HG02798 (cell line): ENCODE data around the gene NLRP8.
"Not testable (repeated sequence)": the region's sequence is repeated elsewhere in the genome, so short reads cannot be mapped to it uniquely, and the experiment has no call there.

Experiments
- ATAC-seq: cut with Tn5 transposase; IDR thresholded peaks from one replicate; pipeline ENCODE4 v1.9.1; 2021; ENCODE audit warnings: mild to moderate bottlenecking; ENCODE audit not compliant: unreplicated experiment, poor library complexity

Gene NLRP8

DNA sequence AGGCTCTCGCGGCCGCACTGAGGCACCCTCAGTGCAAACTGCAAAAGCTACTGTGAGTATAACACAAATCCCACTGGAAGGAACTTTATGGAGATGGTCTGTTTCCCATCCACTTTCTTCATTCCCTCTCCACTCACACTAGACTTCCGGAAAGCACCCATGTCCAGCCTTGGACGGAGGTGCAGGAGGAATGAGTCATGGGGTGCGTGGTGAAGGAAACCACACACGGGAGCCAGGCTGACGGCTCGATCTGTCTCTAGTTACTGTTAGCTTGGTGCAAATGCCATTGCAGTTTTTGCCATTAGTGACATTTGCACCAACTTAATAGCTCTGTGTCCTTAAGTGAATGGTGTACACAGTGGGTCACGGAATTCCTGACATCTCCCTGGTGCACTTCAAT lies 14.6 kb downstream of the NLRP8 start:
- no peak for ATAC-seq

DNA sequence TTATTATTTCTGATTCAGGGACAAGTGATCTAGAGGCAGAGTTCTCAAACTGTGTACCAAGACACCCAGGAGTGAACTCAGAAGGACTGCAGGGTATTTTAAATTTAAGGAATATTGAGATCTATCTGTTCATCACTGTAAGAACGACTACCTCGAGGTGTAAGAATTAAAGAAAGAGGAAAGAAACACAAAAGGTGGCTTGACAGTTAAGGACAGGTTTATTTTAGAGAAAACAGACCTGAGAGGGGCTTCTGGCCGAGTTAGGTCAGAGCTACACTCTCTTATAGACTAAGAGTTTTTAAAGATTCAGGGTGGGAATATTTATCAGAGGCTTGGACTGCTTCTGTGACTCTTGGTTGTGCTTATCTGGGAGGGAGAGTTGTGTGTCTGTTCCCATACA lies 26.4 kb downstream of the NLRP8 start:
- ATAC-seq = no peak

DNA sequence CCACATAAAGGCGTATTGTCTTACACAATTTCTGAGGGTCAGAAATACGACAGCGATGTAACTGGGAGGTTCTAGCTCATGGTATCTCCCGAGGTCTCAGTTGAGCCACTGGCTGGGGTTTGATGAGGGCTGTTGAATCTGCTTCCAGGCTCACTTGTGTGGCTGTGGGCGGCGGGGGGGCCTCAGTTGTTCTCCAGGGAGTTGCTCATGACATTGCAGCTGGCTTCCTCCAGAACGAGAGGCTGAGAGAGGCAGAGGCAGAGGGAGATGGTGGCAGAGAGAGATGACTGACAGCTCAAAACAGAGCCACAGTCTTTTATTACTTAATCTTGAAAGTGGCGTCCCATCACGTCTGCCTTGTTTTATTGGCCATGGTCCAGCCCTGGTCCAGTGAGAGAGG lies 32.8 kb downstream of the NLRP8 start:
- no peak for ATAC-seq

DNA sequence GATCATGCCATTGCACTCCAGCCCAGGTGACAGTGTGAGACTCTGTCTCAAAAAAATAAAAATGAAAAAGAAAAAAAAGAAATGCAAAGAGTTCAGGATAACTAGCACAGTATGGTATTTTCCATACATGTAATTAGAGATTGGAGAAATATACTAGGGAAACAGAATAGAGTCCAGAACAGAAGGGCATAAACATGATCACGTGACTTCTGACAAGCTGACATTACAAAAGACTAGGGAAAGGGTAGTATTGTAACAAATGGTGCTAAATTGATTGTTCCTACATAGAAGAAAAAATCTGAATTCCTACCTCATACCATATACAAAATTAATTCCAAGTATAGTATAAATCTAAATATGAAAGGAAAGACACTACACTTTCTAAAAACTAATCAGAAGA lies 37.6 kb downstream of the NLRP8 start:
- ATAC-seq = no peak

DNA sequence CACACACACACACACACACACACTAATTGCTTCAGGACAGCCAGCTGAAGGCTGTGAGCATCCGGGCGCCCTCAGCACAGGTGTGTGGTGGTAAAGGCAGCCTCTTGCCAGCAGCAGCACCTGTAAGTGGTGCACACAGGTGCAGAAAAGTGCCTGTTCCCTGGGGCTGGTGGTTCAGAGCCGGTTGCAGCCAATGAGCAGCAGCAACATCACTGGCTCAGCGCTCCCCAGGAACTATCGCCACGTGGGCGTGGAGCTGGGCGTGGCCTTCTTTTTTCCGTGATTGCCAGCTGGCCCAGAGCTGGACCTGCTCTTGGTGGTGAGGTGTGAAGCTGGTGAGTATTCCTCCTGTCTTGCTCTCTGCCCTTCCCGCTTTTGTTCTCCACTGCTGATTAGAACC lies 38.9 kb downstream of the NLRP8 start, which contains the start of gene NLRP5:
Gene NLRP5, plus strand, starts transcription at position 289 of the 400 bp plus-strand sequence.
- no peak for ATAC-seq

DNA sequence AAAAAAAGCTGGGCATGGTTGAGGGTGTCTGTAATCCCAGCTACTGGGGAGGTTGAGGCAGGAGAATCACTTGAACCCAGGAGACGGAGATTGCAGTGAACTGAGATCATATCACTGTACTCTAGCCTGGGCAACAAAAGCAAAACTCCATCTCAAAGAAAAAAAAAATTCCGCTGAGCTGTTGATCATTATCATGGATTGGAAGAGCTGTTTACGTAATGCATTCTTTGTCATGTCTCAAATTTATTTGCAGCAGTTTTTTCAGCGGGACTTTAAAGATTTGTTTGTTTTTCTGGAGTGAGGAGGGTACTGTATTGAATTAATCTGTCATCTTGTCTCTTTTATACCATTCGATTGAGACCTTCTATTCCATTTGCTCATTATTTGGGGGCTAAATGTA lies 43.2 kb downstream of the NLRP8 start:
- ATAC-seq = no peak

DNA sequence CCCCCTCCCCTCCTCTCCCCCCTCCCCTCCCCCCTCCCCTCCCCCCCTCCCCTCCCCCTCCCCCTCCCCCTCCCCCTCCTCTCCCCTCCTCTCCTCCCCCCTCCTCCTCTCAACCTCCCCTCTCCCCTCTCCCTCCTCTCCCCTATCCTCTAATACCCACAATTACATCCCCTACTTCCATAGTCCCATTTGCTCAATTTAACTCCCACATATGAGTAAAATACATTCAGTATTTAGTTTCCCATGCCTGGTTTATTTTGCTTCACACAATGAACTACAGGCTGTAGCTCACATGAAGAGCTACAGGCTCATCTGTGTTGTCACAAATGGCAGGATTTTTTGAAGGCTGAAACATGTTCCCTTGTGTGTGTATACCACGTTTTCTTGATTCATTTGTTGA lies 45.9 kb downstream of the NLRP8 start:
- no peak for ATAC-seq

DNA sequence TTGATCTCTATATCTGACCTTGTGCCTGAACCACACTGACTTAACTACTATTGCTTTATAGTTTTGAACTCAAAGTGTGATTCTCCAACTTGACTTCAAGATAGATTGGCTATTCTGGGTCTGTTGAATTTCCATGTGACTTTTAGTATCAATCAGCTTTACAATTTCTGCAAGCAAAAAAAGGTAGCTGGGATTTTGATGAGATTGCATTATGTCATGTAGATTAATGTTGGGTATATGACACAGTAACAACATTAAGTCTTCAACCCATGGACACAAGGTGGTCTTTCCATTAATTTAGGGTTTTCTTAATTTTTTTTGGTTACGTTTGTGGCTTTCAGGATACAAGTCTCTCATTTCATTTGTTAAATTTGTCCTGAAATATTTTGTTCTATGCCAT lies 67.1 kb downstream of the NLRP8 start:
- no peak for ATAC-seq

DNA sequence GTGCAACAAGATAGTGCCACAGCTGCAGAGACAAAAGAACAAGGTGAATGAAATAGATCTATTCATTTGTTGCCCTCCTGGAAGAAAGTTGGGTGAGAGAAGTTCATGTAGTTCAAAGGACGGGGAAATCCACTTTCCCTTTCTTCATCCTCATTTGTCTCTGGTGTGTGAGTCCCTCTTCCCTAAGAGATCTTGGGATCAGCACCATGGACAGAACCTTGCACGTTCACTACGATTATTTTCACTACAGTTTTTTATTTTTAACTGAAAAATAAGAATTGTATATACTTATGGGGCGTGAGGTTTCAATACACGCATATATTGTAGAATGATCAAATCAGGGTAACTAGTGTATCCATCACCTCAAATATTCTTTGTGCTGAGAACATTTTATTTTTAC lies 68.1 kb downstream of the NLRP8 start:
- no peak for ATAC-seq

DNA sequence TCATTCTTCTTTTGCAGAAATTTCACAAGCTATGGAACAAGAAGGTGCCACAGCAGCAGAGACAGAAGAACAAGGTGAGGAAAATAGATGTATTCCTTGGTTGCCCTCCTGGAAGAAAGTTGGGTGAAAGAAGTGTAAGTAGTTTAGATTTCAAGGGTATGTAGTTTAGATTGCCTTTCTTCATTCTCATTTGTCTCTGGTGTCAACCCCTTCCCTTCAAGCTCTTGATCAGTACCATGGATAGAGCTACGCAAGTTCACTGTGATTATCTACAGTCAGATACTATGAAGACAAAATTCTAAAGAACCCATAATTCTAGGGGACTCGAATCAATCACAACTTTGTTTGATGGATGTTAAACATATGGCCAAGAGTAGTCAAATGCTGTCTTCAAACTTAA lies 71.7 kb downstream of the NLRP8 start:
- ATAC-seq = not testable (repeated sequence)

DNA sequence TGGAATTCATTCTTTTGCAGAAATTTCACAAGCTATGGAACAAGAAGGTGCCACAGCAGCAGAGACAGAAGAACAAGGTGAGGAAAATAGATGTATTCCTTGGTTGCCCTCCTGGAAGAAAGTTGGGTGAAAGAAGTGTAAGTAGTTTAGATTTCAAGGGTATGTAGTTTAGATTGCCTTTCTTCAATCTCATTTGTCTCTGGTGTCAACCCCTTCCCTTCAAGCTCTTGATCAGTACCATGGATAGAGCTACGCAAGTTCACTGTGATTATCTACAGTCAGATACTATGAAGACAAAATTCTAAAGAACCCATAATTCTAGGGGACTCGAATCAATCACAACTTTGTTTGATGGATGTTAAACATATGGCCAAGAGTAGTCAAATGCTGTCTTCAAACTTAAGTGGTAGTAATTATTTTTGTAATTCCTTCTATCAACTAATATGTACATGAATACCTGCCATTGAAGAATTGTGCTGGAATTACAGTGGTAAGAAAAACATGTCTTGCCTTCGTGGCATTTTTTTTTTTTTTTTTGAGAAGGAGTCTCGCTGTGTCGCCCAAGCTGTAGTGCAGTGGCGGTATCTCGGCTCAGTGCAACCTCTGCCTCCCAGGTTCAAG lies 72.8 kb downstream of the NLRP8 start:
- ATAC-seq = not testable (repeated sequence)

DNA sequence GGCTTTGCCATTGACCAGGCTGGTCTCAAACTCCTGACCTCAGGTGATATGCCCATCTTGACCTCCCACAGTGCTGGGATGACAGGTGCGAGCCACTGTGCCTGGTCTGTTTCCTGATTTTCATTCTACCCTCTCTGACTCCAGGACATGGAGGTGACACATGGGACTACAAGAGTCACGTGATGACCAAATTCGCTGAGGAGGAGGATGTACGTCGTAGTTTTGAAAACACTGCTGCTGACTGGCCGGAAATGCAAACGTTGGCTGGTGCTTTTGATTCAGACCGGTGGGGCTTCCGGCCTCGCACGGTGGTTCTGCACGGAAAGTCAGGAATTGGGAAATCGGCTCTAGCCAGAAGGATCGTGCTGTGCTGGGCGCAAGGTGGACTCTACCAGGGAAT lies 79.1 kb downstream of the NLRP8 start:
- ATAC-seq = no peak
